Heart left ventricle (tissue), 13 donors: ENCODE measurements around the gene KIAA2012.

Experiments used
- POLR2A ChIP-seq, 2 donors: fragments of 450-650 bp; IDR thresholded peaks; one replicate each; pipeline ENCODE4 v1.6.1; 2017; ENCODE audit warnings: antibody characterized with exemption in 2 of 2, mild to moderate bottlenecking in 2 of 2, moderate library complexity in 2 of 2
- TF ChIP-seq, protein P1 (sequence below), 12 donors: fragments of 200-600 bp; sonication (generic) in 4 of 12; IDR thresholded peaks; one replicate each; pipeline versions ENCODE4 v1.5.0 to v1.8.0; 2018 to 2022; ENCODE audit warnings: antibody characterized with exemption in 12 of 12, mild to moderate bottlenecking in 5 of 12
- donor health status: ischemic (EF 13 %, LVEDD 7.1; RV severe dilation, severe dysfunction).
- donor health status: DM: no; HTN: yes; CAD: no.
- donor health status: DM: no; HTN: no; CAD: no.
- donor health status: ischemic (EF 25% LVEDD 6.9; RV normal size, moderate dysfunction).
- donor health status: ischemic (EF 25% LVEDD 5.7; RV mildly dilated, moderate dysfunction).
- donor health status: ischemic (EF 35%, LVEDD 5.7; RV mildly dilated, moderate dysfunction).
- donor health status: nonischemic (EF 11% LVEDD 7.7; RV severe dilation, severe dysfunction).
- donor health status: DM: yes; HTN: yes; CAD: no.
- donor health status: PGD.
- donor health status: ischemic (EF 29% LVEDD 5.4; RV normal size, mild dysfunction).
- donor health status: nonischemic (EF 23%, LVEDD 6.1; RV moderate dilation, normal function).

- no peak for TF ChIP-seq POLR2A (IDR thresholded peaks at IDR 0.05)
- TF ChIP-seq, protein P1, sequence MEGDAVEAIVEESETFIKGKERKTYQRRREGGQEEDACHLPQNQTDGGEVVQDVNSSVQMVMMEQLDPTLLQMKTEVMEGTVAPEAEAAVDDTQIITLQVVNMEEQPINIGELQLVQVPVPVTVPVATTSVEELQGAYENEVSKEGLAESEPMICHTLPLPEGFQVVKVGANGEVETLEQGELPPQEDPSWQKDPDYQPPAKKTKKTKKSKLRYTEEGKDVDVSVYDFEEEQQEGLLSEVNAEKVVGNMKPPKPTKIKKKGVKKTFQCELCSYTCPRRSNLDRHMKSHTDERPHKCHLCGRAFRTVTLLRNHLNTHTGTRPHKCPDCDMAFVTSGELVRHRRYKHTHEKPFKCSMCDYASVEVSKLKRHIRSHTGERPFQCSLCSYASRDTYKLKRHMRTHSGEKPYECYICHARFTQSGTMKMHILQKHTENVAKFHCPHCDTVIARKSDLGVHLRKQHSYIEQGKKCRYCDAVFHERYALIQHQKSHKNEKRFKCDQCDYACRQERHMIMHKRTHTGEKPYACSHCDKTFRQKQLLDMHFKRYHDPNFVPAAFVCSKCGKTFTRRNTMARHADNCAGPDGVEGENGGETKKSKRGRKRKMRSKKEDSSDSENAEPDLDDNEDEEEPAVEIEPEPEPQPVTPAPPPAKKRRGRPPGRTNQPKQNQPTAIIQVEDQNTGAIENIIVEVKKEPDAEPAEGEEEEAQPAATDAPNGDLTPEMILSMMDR (IDR thresholded peaks at IDR 0.05): no peak
Observed at GRCh38 chr2:202034249-202035088, 38.6 kb upstream of the KIAA2012 start.
